HG02970 (cell line): ENCODE results near the gene ZNF550.
A peak's percentile ranks its signal among the peaks of the same experiment; 100 is the strongest.

Experiments used
- ATAC-seq: cut with Tn5 transposase; IDR thresholded peaks from one replicate; pipeline ENCODE4 v1.9.1; 2021; ENCODE audit warnings: mild to moderate bottlenecking, moderate library complexity, moderate number of reproducible peaks; ENCODE audit not compliant: unreplicated experiment, low FRiP score

ZNF550 gene

GRCh38 chr19:57559404-57560025 is at the start of gene ZNF550:
Gene ZNF550 (minus strand): TSS chr19:57559863. CDS start chr19:57559682, 181 bp downstream.
- ATAC-seq = peak; percentile 90

- ATAC-seq = no peak
These were observed 47.3 kb upstream of the ZNF550 start for GRCh38 chr19:57606931-57607330.

- peak; percentile 77 for ATAC-seq
These were observed 40.2 kb upstream of the ZNF550 start, which contains the start of gene ZNF530 for GRCh38 chr19:57599761-57600383. Gene ZNF530 (plus strand): TSS chr19:57599885. CDS start chr19:57604346, 4,461 bp downstream.

GRCh38 chr19:57599377-57599760 is 39.7 kb upstream of the ZNF550 start:
- no peak for ATAC-seq

- ATAC-seq = no peak
These were observed 27.9 kb upstream of the ZNF550 start for GRCh38 chr19:57587529-57587928.

- ATAC-seq = no peak
These were observed 24.1 kb upstream of the ZNF550 start, which contains the start of gene ZIK1 for GRCh38 chr19:57583521-57584416. Gene ZIK1 (plus strand): TSS chr19:57584145. CDS start chr19:57584357, 212 bp downstream.

- ATAC-seq = no peak
These were observed 23.4 kb upstream of the ZNF550 start for GRCh38 chr19:57583104-57583520.

- peak; percentile 87 for ATAC-seq
These were observed 19.0 kb upstream of the ZNF550 start, which contains the start of gene ZNF416 for GRCh38 chr19:57578487-57579205. Gene ZNF416 (minus strand): TSS chr19:57578911. CDS start chr19:57578704, 207 bp downstream.

GRCh38 chr19:57576661-57577060 is 17.0 kb upstream of the ZNF550 start:
- ATAC-seq = no peak

GRCh38 chr19:57572415-57572947 is 12.8 kb upstream of the ZNF550 start:
- ATAC-seq = no peak

- no peak for ATAC-seq
These were observed 11.0 kb upstream of the ZNF550 start for GRCh38 chr19:57570707-57571106.

GRCh38 chr19:57566396-57567265 is 7.0 kb upstream of the ZNF550 start:
- no peak for ATAC-seq

GRCh38 chr19:57563547-57563946 is 3.9 kb upstream of the ZNF550 start:
- ATAC-seq = no peak

GRCh38 chr19:57560049-57560491 is 407 bp upstream of the ZNF550 start:
- ATAC-seq = peak; percentile 34

GRCh38 chr19:57559008-57559403 is 657 bp downstream of the ZNF550 start:
- no peak for ATAC-seq

GRCh38 chr19:57558525-57558924 is 1.1 kb downstream of the ZNF550 start:
- ATAC-seq = no peak

GRCh38 chr19:57557659-57558058 is 2.0 kb downstream of the ZNF550 start:
- ATAC-seq = no peak

- no peak for ATAC-seq
These were observed 7.2 kb downstream of the ZNF550 start for GRCh38 chr19:57552432-57552831.

GRCh38 chr19:57546513-57546912 is 13.2 kb downstream of the ZNF550 start:
- ATAC-seq = no peak
